K562 (cell line): ENCODE results near the gene SCN4B. TPM values are rescaled to one million over a fixed set of nuclear protein-coding genes. Genes with fewer than 3 reads are reported as not detected.

Experiments
- ATAC-seq: fragments of 200-7000 bp; cut with Tn5 transposase; 3 replicates; pipeline ENCODE4 v1.9.1; 2020; ENCODE audit warnings: moderate library complexity
- BruUV-seq: library from RNA; stranded (reverse); fragments of 400-500 nt; replicated peaks from 2 replicates; lab custom pipeline; 2021; lab: Mats Ljungman, UMichigan
- CTCF ChIA-PET: fragments of 300-600 bp; formaldehyde crosslinking; extraction: SDS; loops from one replicate; lab custom pipeline; 2021; ENCODE audit warnings: low intra/inter-chr PET ratio; lab: Yijun Ruan, JAX
- POLR2A ChIA-PET: fragments of 300-600, 350-650 bp; sonication (Branson Sonifier 250); formaldehyde crosslinking; extraction: SDS; loops from one replicate; lab custom pipeline; 2021; ENCODE audit warnings: antibody characterized with exemption, inconsistent platforms; lab: Yijun Ruan, JAX
- DNase-seq, 4 experiments: peaks; one replicate each; pipeline versions ENCODE4 v3.0.0 to v3.0.0-alpha.2; 2011 to 2018; ENCODE audit warnings: low spot score in 3 of 4, mixed read lengths in 3 of 4; ENCODE audit errors: extremely low read depth in 1 of 4
- FAIRE-seq: peaks from 2 replicates; lab custom pipeline; 2011; peaks lifted over from hg19 to GRCh38; lab: Jason Lieb, UNC
- H2AFZ ChIP-seq: 2 replicates; pipeline ENCODE4 v1.6.0; 2011; ENCODE audit warnings: low read depth, low read length, control low read depth, inconsistent platforms
- H3K27ac ChIP-seq: fragments of 200-600 bp; 3 replicates; pipeline ENCODE4 v1.8.0; 2011; ENCODE audit warnings: low read depth, mild to moderate bottlenecking, control low read depth, inconsistent platforms, low read length, moderate library complexity, mixed read lengths; ENCODE audit errors: extremely low read depth
- H3K27me3 ChIP-seq, 2 experiments: fragments of 300-600 bp in 1 of 2; 2 replicates in 1 of 2; 3 replicates in 1 of 2; pipeline versions ENCODE4 v1.6.0 to v1.8.0; 2011; ENCODE audit warnings: inconsistent platforms in 2 of 2, low read length in 2 of 2, mild to moderate bottlenecking in 1 of 2, mixed read lengths in 1 of 2, moderate library complexity in 1 of 2; ENCODE audit not compliant: control insufficient read depth in 2 of 2, insufficient read depth in 2 of 2
- H3K36me3 ChIP-seq: fragments of 300-600 bp; 3 replicates; pipeline ENCODE4 v1.8.0; 2011; ENCODE audit warnings: mild to moderate bottlenecking, low read length, inconsistent platforms; ENCODE audit not compliant: control insufficient read depth, insufficient read depth
- H3K4me1 ChIP-seq, 2 experiments: fragments of 200-600 bp in 1 of 2; replicated peaks in 1 of 2; 2 replicates in 1 of 2; 3 replicates in 1 of 2; pipeline versions ENCODE4 v1.5.1 to v1.8.0; 2011; ENCODE audit warnings: inconsistent platforms in 2 of 2, low read length in 2 of 2, mild to moderate bottlenecking in 1 of 2, mixed read lengths in 1 of 2, moderate library complexity in 1 of 2; ENCODE audit not compliant: control insufficient read depth in 2 of 2, insufficient read depth in 2 of 2
- H3K4me2 ChIP-seq: 2 replicates; pipeline ENCODE4 v1.6.1; 2011; ENCODE audit warnings: low read length, control low read depth, inconsistent platforms, mixed read lengths; ENCODE audit not compliant: insufficient read depth
- H3K4me3 ChIP-seq: fragments of 200-600 bp; sonication (generic), shearing (Covaris generic); 2 replicates; pipeline ENCODE4 v1.5.1; 2016; ENCODE audit warnings: control low read depth, inconsistent platforms
- H3K79me2 ChIP-seq: fragments of 200-600 bp; 3 replicates; pipeline ENCODE4 v1.8.0; 2011; ENCODE audit warnings: low read length, inconsistent platforms; ENCODE audit not compliant: control insufficient read depth, insufficient read depth
- H3K9ac ChIP-seq, 2 experiments: 2 replicates each; pipeline versions ENCODE4 v1.6.0 to v1.6.1; 2011; ENCODE audit warnings: low read depth in 2 of 2, low read length in 2 of 2, control low read depth in 1 of 2, inconsistent platforms in 1 of 2, mild to moderate bottlenecking in 1 of 2, mixed read lengths in 1 of 2; ENCODE audit not compliant: insufficient read depth in 1 of 2
- H3K9me1 ChIP-seq: one replicate; pipeline ENCODE4 v1.6.0; 2011; ENCODE audit warnings: inconsistent platforms, mild to moderate bottlenecking, low read length, moderate library complexity; ENCODE audit not compliant: control insufficient read depth, insufficient read depth
- H3K9me3 ChIP-seq: replicated peaks from 2 replicates; pipeline ENCODE4 v1.5.1; 2011; ENCODE audit warnings: low read depth, low read length, inconsistent platforms; ENCODE audit not compliant: control insufficient read depth, insufficient read depth
- H4K20me1 ChIP-seq: replicated peaks from 2 replicates; pipeline ENCODE4 v1.6.1; 2011; ENCODE audit warnings: low read length, inconsistent platforms, mixed read lengths; ENCODE audit not compliant: control insufficient read depth, insufficient read depth
- ADNP ChIP-seq: fragments of 200-800 bp; sonication (Bioruptor generic); IDR thresholded peaks from 2 replicates; pipeline ENCODE4 v1.6.1; 2016; ENCODE audit warnings: missing genetic modification characterization, missing compliant biosample characterization
- BCOR ChIP-seq: fragments of 450-650 bp; IDR thresholded peaks from 2 replicates; pipeline ENCODE4 v1.6.1; 2016
- CHD4 ChIP-seq: fragments of 200-600 bp; sonication (generic); IDR thresholded peaks from 3 replicates; pipeline ENCODE4 v1.6.1; 2012; ENCODE audit warnings: low read depth, mild to moderate bottlenecking, mixed read lengths, low read length, inconsistent platforms; ENCODE audit not compliant: insufficient read depth, insufficient replicate concordance, poor library complexity, severe bottlenecking
- KDM1A ChIP-seq, 2 experiments: fragments of 450-650 bp; IDR thresholded peaks; 2 replicates each; pipeline ENCODE4 v1.6.1; 2016; ENCODE audit warnings: mild to moderate bottlenecking in 2 of 2
- MYNN ChIP-seq, 2 experiments: sonication (generic); formaldehyde crosslinking in 1 of 2; IDR thresholded peaks; 2 replicates each; pipeline versions ENCODE4 v1.5.0 to v1.6.1; 2016 to 2020; ENCODE audit warnings: antibody characterized with exemption in 1 of 2, missing genetic modification reagents in 1 of 2
- RBM25 ChIP-seq: fragments of 200-400 bp; formaldehyde crosslinking; IDR thresholded peaks from 2 replicates; pipeline ENCODE4 v1.6.1; 2018; ENCODE audit warnings: low read length, low read depth, moderate library complexity; ENCODE audit not compliant: severe bottlenecking
- RCOR1 ChIP-seq, 2 experiments: IDR thresholded peaks; 2 replicates each; pipeline ENCODE4 v1.6.1; 2012; ENCODE audit warnings: low read depth in 2 of 2, low read length in 2 of 2, borderline replicate concordance in 1 of 2, improper control_type of control experiment in 1 of 2
- SRSF3 ChIP-seq: fragments of 200-400 bp; formaldehyde crosslinking; IDR thresholded peaks from 2 replicates; pipeline ENCODE4 v1.6.1; 2016; ENCODE audit warnings: mild to moderate bottlenecking, low read length, moderate library complexity; ENCODE audit not compliant: insufficient read depth
- in situ Hi-C: fragments of 300-500 bp; cut with MboI; formaldehyde crosslinking; loops from 4 replicates; pipeline ENCODE4 v1.15.0; 2018; ENCODE audit warnings: inconsistent platforms, mixed read lengths
- intact Hi-C: fragments of 100-400 bp; cut with micrococcal nuclease; formaldehyde crosslinking; loops from 2 replicates; pipeline ENCODE4 v1.14.2; 2022
- polyA plus RNA-seq, 8 experiments: library from polyadenylated mRNA; depleted of rRNA in 4 of 8; stranded (reverse) in 5 of 8; unstranded in 3 of 8; fragments of >200 nt; fragmentation: Nextera tagmentation in 2 of 8; fragmentation: Illumina TruSeq in 1 of 8; extraction: Ambion mirVana in 2 of 8; extraction: Trizol in 1 of 8; gene quantifications; 2 replicates each; pipeline versions ENCODE4 v1.2.1 to v1.2.3, GENCODE V29; 2011 to 2014; ENCODE audit warnings: inconsistent platforms in 1 of 8, missing spikeins in 1 of 8
- total RNA-seq, 7 experiments: library from RNA; depleted of rRNA in 6 of 7; stranded (reverse); fragments of >200 nt in 6 of 7; fragmentation: Illumina TruSeq in 2 of 7; extraction: Trizol in 2 of 7; gene quantifications; 2 replicates each; pipeline versions ENCODE4 v1.2.1 to v1.2.3, GENCODE V29; 2011 to 2021; ENCODE audit warnings: low replicate concordance in 1 of 7

Gene SCN4B
- total and polyA plus RNA-seq, 9 of the 15 experiments (the other 6 are each of a cell fraction or from before 2014, with no cell fraction given), result 0.03 TPM; not detected in 8

GRCh38 chr11:118084656-118085055 lies 68.0 kb downstream of the SCN4B start:
- peaks cover 6 to 25% of the 10 kb centered on the region in 2 experiments; a peak in 4 of 5 replicates for H3K27me3 ChIP-seq
- H3K27ac ChIP-seq, result no peak overlapping the region
- no peaks in the 10 kb centered on the region for H4K20me1 ChIP-seq
- intact Hi-C loops (no loop called here), in situ Hi-C loops (no loop called here)
- no peaks in the 10 kb centered on the region for H3K79me2 ChIP-seq
- no peaks in the 10 kb centered on the region for H3K9me1 ChIP-seq
- TF ChIP-seq KDM1A (IDR thresholded peaks at IDR 0.05), result peak; percentile 74 to 82
- TF ChIP-seq ADNP, result peak; percentile 72; the same call in 1 of the 2 replicates
- peak; percentile 14 to 57; a peak in 2 of 4 replicates for TF ChIP-seq RCOR1 (IDR thresholded peaks at IDR 0.05; ENCODE audit: borderline replicate concordance in 1 of 2, low read depth in 2 of 2, low read length in 2 of 2)
- TF ChIP-seq SRSF3, result no peak
- TF ChIP-seq BCOR, result peak; percentile 92
- peak; percentile 74 for TF ChIP-seq RBM25
- TF ChIP-seq MYNN (IDR thresholded peaks at IDR 0.05), result no peak
- no peak for TF ChIP-seq MYNN (CRISPR knock-in tag; IDR thresholded peaks at IDR 0.05)
- peak; percentile 84 for TF ChIP-seq CHD4
- no TSS peak for BruUV-seq
- POLR2A ChIA-PET, result interaction anchor here (1.0 kb wide), 1 partner anchor 11 kb away, joined by 3 read pairs; no protein-coding TSS in a partner anchor
- H2AFZ ChIP-seq, result no peak overlapping the region
- FAIRE-seq, result no peak
- no peak overlapping the region for H3K9ac ChIP-seq
- H3K4me3 ChIP-seq, result no peak overlapping the region
- H3K9me3 ChIP-seq, result peaks cover 10% of the 10 kb centered on the region
- no peak overlapping the region for H3K4me2 ChIP-seq
- H3K36me3 ChIP-seq, result no peaks in the 10 kb centered on the region
- CTCF ChIA-PET, result no interaction called here
- H3K4me1 ChIP-seq, result peaks cover 8 to 12% of the 10 kb centered on the region in 2 experiments; a peak in 4 of 5 replicates
- no peak for ATAC-seq
- no peak for DNase-seq
